ENCODE results near the gene FAM227B. TPM values are rescaled to one million over a fixed set of nuclear protein-coding genes. Genes with fewer than 3 reads are reported as not detected.
"Not testable (repeated sequence)": the region's sequence is repeated elsewhere in the genome, so short reads cannot be mapped to it uniquely, and the experiment has no call there.

Gene FAM227B
- total RNA-seq, 1 donor: 3.2 TPM

GRCh38 chr15:49619226-49619625, 1.4 kb downstream of the FAM227B start:
- no peak for DNase-seq (ENCODE audit: low read depth in 2 of 3, low spot score in 2 of 3)

GRCh38 chr15:49612240-49612639, 8.4 kb downstream of the FAM227B start:
- not testable (repeated sequence) for DNase-seq (ENCODE audit: low read depth in 2 of 3, low spot score in 2 of 3)

GRCh38 chr15:49610157-49610918, 10.3 kb downstream of the FAM227B start:
- DNase-seq (ENCODE audit: low read depth in 2 of 3, low spot score in 2 of 3): no peak

GRCh38 chr15:49606594-49606993, 14.0 kb downstream of the FAM227B start:
- DNase-seq (ENCODE audit: low read depth in 2 of 3, low spot score in 2 of 3): no peak

- no peak for DNase-seq (ENCODE audit: low read depth in 2 of 3, low spot score in 2 of 3)
These were observed 15.0 kb downstream of the FAM227B start for GRCh38 chr15:49605588-49605987.

- no peak for DNase-seq (ENCODE audit: low read depth in 2 of 3, low spot score in 2 of 3)
These were observed 15.8 kb downstream of the FAM227B start for GRCh38 chr15:49604625-49605409.

GRCh38 chr15:49592829-49593316, 27.7 kb downstream of the FAM227B start:
- not testable (repeated sequence) for DNase-seq (ENCODE audit: low read depth in 2 of 3, low spot score in 2 of 3)

- DNase-seq (ENCODE audit: low read depth in 2 of 3, low spot score in 2 of 3): no peak
These were observed 31.6 kb downstream of the FAM227B start for GRCh38 chr15:49589030-49589429.

GRCh38 chr15:49573421-49573820, 47.2 kb downstream of the FAM227B start:
- no peak for DNase-seq (ENCODE audit: low read depth in 2 of 3, low spot score in 2 of 3)

- DNase-seq (ENCODE audit: low read depth in 2 of 3, low spot score in 2 of 3): no peak
These were observed 49.9 kb downstream of the FAM227B start for GRCh38 chr15:49570672-49571071.

GRCh38 chr15:49570174-49570573, 50.4 kb downstream of the FAM227B start:
- DNase-seq (ENCODE audit: low read depth in 2 of 3, low spot score in 2 of 3): no peak

- DNase-seq (ENCODE audit: low read depth in 2 of 3, low spot score in 2 of 3): no peak
These were observed 60.6 kb downstream of the FAM227B start for GRCh38 chr15:49560045-49560444.

- DNase-seq (ENCODE audit: low read depth in 2 of 3, low spot score in 2 of 3): no peak
These were observed 61.7 kb downstream of the FAM227B start for GRCh38 chr15:49558929-49559328.

- DNase-seq (ENCODE audit: low read depth in 2 of 3, low spot score in 2 of 3): no peak
These were observed 64.2 kb downstream of the FAM227B start for GRCh38 chr15:49556437-49556836.

- DNase-seq (ENCODE audit: low read depth in 2 of 3, low spot score in 2 of 3): not testable (repeated sequence)
These were observed 70.3 kb downstream of the FAM227B start for GRCh38 chr15:49550342-49550741.

GRCh38 chr15:49538520-49538919, 82.1 kb downstream of the FAM227B start:
- DNase-seq (ENCODE audit: low read depth in 2 of 3, low spot score in 2 of 3): no peak

GRCh38 chr15:49530092-49530491, 90.5 kb downstream of the FAM227B start:
- DNase-seq (ENCODE audit: low read depth in 2 of 3, low spot score in 2 of 3): no peak

GRCh38 chr15:49528289-49528688, 92.3 kb downstream of the FAM227B start:
- no peak for DNase-seq (ENCODE audit: low read depth in 2 of 3, low spot score in 2 of 3)

GRCh38 chr15:49521802-49522201, 98.8 kb downstream of the FAM227B start:
- DNase-seq (ENCODE audit: low read depth in 2 of 3, low spot score in 2 of 3): no peak

GRCh38 chr15:49512739-49513138, 107.9 kb downstream of the FAM227B start:
- DNase-seq (ENCODE audit: low read depth in 2 of 3, low spot score in 2 of 3): not testable (repeated sequence)

- DNase-seq (ENCODE audit: low read depth in 2 of 3, low spot score in 2 of 3): no peak
These were observed 113.4 kb downstream of the FAM227B start for GRCh38 chr15:49507261-49507660.

- no peak for DNase-seq (ENCODE audit: low read depth in 2 of 3, low spot score in 2 of 3)
These were observed 114.3 kb downstream of the FAM227B start for GRCh38 chr15:49506341-49506740.

Measured in hematopoietic multipotent progenitor cell (in vitro differentiated cells).